ENCODE data around the gene FRMD4A. TPM values are rescaled to one million over a fixed set of nuclear protein-coding genes. Genes with fewer than 3 reads are reported as not detected.

Gene FRMD4A
- total and polyA plus RNA-seq, 2 experiments from 2014 or later, result 3.7 to 12.6 TPM

- peak in 1 of 2 donors; percentile 2 for DNase-seq (ENCODE audit: low read depth in 1 of 2, low spot score in 1 of 2)
- Histone ChIP-seq H3K27me3 (peaks cover 4% of the 10 kb centered on the region), H3K4me1 (ENCODE audit: low read depth) (no peaks in the 10 kb centered on the region), H3K4me3 (no peak overlapping the region), H3K9me3 (ENCODE audit: low read depth) (no peaks in the 10 kb centered on the region), H3K27ac (no peak overlapping the region), H3K36me3 (no peaks in the 10 kb centered on the region)
- TF ChIP-seq CTCF (IDR thresholded peaks at IDR 0.05; ENCODE audit: low read depth, low read length), result no peak
Measured at GRCh38 chr10:14322526-14323188, 8.1 kb downstream of the FRMD4A start.

- H3K9me3 ChIP-seq (ENCODE audit: low read depth), result no peaks in the 10 kb centered on the region
- DNase-seq (ENCODE audit: low read depth in 1 of 2, low spot score in 1 of 2), result no peak
- no peaks in the 10 kb centered on the region for H3K27me3 ChIP-seq
- H3K36me3 ChIP-seq, result no peaks in the 10 kb centered on the region
- no peaks in the 10 kb centered on the region for H3K4me1 ChIP-seq (ENCODE audit: low read depth)
- no peak for TF ChIP-seq CTCF (IDR thresholded peaks at IDR 0.05; ENCODE audit: low read depth, low read length)
- no peak overlapping the region for H3K4me3 ChIP-seq
- H3K27ac ChIP-seq, result no peak overlapping the region
Measured at GRCh38 chr10:14318007-14318406, 12.7 kb downstream of the FRMD4A start.

GRCh38 chr10:14312014-14312413, 18.7 kb downstream of the FRMD4A start:
- Histone ChIP-seq H3K9me3 (ENCODE audit: low read depth) (no peaks in the 10 kb centered on the region), H3K27ac (no peak overlapping the region), H3K4me1 (ENCODE audit: low read depth) (no peaks in the 10 kb centered on the region), H3K27me3 (no peaks in the 10 kb centered on the region), H3K36me3 (no peaks in the 10 kb centered on the region), H3K4me3 (no peak overlapping the region)
- DNase-seq (ENCODE audit: low read depth in 1 of 2, low spot score in 1 of 2), result no peak
- TF ChIP-seq CTCF (IDR thresholded peaks at IDR 0.05; ENCODE audit: low read depth, low read length), result no peak

GRCh38 chr10:14311206-14311957, 19.3 kb downstream of the FRMD4A start:
- no peaks in the 10 kb centered on the region for H3K27me3 ChIP-seq
- no peak for DNase-seq (ENCODE audit: low read depth in 1 of 2, low spot score in 1 of 2)
- H3K36me3 ChIP-seq, result no peaks in the 10 kb centered on the region
- TF ChIP-seq CTCF (IDR thresholded peaks at IDR 0.05; ENCODE audit: low read depth, low read length), result no peak
- H3K4me1 ChIP-seq (ENCODE audit: low read depth), result no peaks in the 10 kb centered on the region
- no peak overlapping the region for H3K4me3 ChIP-seq
- no peak overlapping the region for H3K27ac ChIP-seq
- H3K9me3 ChIP-seq (ENCODE audit: low read depth), result no peaks in the 10 kb centered on the region

- no peak for DNase-seq (ENCODE audit: low read depth in 1 of 2, low spot score in 1 of 2)
- no peaks in the 10 kb centered on the region for H3K27me3 ChIP-seq
- no peak overlapping the region for H3K27ac ChIP-seq
- H3K4me3 ChIP-seq, result no peak overlapping the region
- no peak for TF ChIP-seq CTCF (IDR thresholded peaks at IDR 0.05; ENCODE audit: low read depth, low read length)
- H3K4me1 ChIP-seq (ENCODE audit: low read depth), result no peaks in the 10 kb centered on the region
- no peaks in the 10 kb centered on the region for H3K36me3 ChIP-seq
- no peaks in the 10 kb centered on the region for H3K9me3 ChIP-seq (ENCODE audit: low read depth)
Measured at GRCh38 chr10:14309593-14309992, 21.1 kb downstream of the FRMD4A start.
